GM12874 (cell line): ENCODE results near the gene MCF2L.

Experiments used
- TF ChIP-seq, protein P1 (sequence below): IDR thresholded peaks from 2 replicates; pipeline ENCODE4 v1.5.1; 2011; ENCODE audit warnings: low read depth, mild to moderate bottlenecking, control low read depth, low read length, moderate library complexity; ENCODE audit not compliant: insufficient read depth

The MCF2L gene

DNA sequence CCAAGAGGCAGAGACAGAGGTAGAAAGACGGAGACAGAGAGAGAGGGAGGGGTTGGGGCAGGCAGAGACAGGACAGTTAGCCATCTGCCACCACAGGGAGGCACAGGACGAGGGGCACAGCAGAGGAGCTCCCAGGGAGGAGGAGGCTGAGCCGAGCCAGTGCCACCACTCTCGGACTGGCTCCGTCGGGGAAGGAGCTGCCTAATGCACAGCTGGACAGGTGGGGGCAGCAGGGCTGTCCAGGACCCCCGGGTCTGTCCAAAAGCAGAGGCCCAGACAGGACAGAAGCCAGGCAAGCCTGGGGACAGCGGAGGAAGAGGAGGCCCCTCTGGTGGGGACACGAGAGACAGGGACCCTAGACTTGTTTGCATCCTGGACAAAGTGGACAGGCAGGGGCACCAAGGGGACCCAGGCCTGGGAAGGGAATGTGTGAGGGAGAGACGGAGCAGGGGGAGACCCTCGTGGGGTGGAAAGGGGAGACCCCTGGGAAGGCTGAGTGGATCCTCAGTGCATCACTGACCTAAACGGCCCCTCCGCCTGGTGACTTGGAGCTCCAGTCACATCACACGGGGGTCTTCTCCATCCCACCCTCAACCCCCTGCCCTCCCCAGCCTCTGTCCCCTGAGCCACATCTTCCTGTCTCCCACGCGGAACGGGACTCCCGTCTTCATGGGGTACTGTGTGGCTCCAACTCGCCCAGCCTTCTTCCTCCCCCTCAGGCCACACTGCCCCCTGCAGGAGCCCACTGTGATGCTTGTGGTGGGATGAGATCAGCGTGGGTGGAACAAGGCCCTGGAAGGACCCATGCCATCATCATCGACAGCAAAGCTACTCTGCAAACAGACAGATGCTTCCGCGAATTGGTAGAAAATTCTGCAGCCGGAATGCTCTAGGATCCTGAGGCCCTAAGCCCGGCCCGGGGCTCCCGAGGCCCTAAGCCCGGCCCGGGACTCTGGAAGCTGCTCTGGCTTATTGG is 154.5 kb downstream of the MCF2L start:
- TF ChIP-seq, protein P1, sequence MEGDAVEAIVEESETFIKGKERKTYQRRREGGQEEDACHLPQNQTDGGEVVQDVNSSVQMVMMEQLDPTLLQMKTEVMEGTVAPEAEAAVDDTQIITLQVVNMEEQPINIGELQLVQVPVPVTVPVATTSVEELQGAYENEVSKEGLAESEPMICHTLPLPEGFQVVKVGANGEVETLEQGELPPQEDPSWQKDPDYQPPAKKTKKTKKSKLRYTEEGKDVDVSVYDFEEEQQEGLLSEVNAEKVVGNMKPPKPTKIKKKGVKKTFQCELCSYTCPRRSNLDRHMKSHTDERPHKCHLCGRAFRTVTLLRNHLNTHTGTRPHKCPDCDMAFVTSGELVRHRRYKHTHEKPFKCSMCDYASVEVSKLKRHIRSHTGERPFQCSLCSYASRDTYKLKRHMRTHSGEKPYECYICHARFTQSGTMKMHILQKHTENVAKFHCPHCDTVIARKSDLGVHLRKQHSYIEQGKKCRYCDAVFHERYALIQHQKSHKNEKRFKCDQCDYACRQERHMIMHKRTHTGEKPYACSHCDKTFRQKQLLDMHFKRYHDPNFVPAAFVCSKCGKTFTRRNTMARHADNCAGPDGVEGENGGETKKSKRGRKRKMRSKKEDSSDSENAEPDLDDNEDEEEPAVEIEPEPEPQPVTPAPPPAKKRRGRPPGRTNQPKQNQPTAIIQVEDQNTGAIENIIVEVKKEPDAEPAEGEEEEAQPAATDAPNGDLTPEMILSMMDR: peak; percentile 29; the same call in 1 of the 2 replicates

DNA sequence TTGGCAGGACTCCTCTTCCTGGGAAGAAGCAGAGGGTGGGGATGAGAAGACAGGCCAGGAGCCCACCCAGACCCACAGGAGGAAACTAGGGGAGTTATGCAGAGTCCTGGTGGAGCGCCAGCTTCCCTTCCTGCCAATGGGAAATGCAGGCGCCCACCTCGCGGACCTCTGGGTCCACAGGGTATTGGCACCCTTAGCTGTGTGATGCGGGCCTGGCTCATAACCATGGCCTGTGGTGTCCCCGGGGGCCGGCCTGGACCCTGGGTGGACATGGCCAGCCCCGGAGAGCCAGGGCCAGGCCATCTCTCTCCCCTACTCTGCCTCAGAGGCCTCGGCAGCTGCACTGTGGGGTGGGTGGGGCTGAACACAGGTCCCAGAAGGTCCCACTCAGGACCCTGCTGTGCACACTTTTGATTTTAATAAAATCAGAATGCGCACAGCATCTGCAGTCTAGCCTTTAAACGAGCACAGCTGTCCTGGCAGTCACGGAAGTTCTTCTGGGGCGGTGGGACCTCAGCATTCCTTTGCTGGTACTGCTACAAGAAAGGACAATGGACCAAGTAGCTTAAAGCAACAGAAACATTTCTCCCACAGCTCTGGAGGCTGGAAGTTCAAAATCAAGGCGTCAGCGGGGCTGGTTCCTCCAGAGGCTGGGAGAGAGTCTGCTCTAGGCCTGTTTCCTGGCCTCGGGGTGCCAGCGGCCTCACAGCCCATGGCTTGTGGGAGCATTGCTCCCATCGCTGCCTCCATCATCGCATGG is 155.4 kb downstream of the MCF2L start:
- TF ChIP-seq, protein P1: no peak

DNA sequence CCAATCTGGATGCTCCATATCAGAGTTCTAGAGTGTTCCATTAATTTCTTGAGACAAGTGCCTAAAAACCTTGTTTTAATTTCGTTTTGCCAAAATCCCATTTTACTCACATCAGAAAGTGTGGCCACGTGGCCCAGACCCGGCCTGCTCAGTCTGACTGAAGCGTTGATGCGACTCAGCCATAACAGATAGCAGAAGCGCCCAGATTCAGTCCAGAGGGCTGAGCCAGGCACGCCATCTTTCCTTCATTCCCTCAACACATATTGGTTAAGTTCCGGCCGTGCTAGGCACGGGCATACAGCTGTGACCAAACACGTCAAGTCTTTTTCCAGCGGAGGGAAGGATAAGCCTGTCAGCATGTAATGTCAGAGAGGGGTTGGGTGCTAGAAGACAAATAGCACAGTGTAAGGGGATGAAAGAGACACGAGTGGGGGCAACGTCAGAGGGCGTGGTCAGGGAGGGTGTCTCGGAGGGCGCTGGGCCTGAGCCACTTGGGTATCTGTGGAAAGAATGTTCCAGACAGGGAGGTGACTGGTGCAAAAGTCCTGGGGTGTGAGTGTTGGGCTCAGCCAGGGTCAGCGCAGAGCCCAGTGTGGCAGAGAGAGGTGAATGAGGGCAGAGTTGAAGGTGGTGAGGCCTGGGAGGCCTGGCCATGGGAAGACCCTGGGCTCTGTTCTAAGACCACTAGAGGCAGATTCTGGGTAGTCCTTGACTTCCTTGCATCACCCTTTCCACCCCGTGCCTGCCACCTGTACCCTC is 156.7 kb downstream of the MCF2L start:
- TF ChIP-seq, protein P1: no peak

DNA sequence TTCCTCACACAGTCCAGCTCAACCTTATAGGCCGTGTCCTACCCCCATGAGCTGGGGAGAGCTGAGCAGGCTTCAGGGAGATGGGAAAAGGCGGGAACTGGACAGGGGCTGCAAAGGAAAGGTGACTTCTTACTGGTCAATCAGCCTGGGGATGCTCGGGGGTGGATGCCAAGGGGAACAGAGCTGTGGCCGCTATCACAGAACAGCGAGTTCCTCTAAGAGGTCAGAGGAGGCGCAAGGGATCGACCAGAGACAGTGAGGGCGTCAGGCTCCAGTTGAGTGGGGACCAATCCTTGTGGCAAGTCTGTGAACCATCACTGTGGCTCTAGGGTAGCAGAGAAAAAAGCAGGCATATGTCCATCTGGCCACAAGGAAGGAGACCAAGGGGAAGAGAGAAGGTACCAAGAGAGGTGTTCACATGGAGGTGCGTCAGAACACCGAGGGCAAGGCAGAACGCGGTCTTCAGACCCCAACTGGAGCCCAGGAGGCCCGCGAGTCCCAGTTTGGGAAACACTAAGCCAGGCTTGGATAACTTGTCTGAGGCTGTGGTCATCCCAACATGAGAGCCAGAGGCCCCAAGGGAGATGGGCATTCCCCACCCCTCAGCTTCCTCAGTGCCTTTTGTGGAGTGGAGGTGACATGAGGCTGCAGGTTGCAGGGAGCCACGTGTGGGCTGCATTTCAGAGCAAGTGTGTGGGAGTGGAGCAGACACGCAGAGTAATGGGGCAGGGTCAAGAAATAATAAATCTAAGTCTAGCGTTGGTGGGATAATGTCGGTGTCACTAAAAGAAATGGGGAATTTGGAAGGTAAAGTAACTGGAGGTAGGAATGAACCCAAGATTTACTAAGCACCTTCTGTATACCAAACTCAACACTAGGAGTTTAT is 157.5 kb downstream of the MCF2L start:
- TF ChIP-seq, protein P1: no peak

DNA sequence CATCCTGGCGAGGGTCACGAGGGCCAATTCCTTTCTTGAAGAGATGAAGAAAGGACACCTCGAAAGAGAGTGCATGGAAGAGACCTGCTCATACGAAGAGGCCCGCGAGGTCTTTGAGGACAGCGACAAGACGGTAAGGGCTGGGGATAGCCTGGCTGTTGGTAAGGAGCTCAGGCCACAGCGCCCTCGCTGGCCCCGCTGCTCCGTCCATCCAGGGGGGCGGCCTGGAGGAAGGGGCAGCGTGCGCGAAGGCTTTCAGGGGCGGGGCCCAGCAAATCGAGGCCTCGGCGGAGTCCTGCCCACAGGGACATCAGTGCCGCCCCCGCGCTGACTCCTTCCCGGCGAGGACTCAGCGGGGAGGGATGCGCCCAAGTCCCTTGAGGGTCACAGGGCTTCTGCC is 160.5 kb downstream of the MCF2L start:
- TF ChIP-seq, protein P1: no peak

DNA sequence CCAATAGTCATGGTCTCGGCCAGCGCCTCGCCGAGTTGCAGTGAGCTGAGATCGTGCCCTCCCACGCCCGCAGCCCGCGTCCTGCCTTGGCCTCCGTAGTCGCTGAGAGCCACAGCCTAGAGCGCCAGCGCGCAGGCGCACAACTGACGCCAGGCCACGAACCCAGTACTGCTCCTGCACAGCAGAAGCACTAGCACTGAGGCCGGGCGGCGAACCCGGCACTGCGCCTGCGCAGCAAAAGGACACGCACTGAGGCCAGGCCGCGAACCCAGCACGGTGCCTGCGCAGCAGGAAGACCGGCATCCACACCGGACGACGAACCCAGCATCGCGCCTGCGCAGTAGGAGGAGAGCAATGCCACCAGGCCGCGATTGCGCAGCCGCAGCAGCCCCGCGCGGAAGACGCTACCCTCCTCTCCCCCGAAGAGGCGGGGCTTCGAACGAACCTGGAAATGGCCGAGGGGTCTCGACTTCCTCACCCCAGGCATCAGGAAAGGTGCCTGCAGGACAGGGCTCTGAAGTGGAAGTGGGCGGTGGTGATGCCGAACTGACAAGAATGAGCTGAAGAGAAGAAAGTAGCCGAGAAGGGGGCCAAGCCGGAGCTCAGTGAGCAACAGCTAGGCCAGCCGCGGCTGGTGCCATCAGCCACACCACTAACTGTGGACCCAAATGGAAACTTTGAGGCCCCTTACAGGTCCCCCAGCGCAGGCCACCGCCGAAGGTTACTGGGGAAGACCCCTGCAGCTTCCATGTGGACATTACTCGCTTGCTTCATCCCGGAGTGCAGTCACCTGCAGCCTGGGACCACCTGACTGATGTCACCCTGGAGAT is 161.1 kb downstream of the MCF2L start:
- TF ChIP-seq, protein P1: no peak
